HepG2 (cell line): Measurements from ENCODE around the gene RAB2B. TPM values are rescaled to one million over a fixed set of nuclear protein-coding genes. Genes with fewer than 3 reads are reported as not detected.

ENCODE experiments used
- CAMTA2 ChIP-seq: sonication (generic); formaldehyde crosslinking; IDR thresholded peaks from 2 replicates; pipeline ENCODE4 v1.4.0; 2020; ENCODE audit warnings: mild to moderate bottlenecking, missing genetic modification reagents, borderline replicate concordance
- GTF2F1 ChIP-seq: fragments of 150-350 bp; IDR thresholded peaks from 2 replicates; pipeline ENCODE4 v1.6.1; 2014; ENCODE audit warnings: low read length
- MAFF ChIP-seq: IDR thresholded peaks from 2 replicates; pipeline ENCODE4 v1.6.1; 2011; ENCODE audit warnings: low read depth, low read length, improper control_type of control experiment
- NFRKB ChIP-seq: fragments of 450-650 bp; IDR thresholded peaks from 2 replicates; pipeline ENCODE4 v1.6.1; 2017
- NRL ChIP-seq: sonication (generic); formaldehyde crosslinking; IDR thresholded peaks from 2 replicates; pipeline ENCODE4 v1.5.0; 2020; ENCODE audit warnings: missing genetic modification reagents, mild to moderate bottlenecking, moderate library complexity, borderline replicate concordance
- PBX3 ChIP-seq: sonication (generic); formaldehyde crosslinking; IDR thresholded peaks from 2 replicates; pipeline ENCODE4 v1.8.1; 2023; ENCODE audit warnings: missing genetic modification reagents, inconsistent platforms, borderline replicate concordance
- POGK ChIP-seq: sonication (generic); formaldehyde crosslinking; conservative IDR thresholded peaks from 2 replicates; pipeline ENCODE4 v1.8.0; 2022; ENCODE audit warnings: mild to moderate bottlenecking, moderate library complexity, missing genetic modification reagents
- POLR2G ChIP-seq: fragments of 200-400 bp; formaldehyde crosslinking; IDR thresholded peaks from 2 replicates; pipeline ENCODE4 v1.6.1; 2018; ENCODE audit warnings: mild to moderate bottlenecking, low read depth, low read length, moderate library complexity
- SMAD3 ChIP-seq: sonication (generic); formaldehyde crosslinking; IDR thresholded peaks from 2 replicates; pipeline ENCODE4 v1.4.0; 2020; ENCODE audit warnings: missing genetic modification reagents
- ZNF280B ChIP-seq: sonication (generic); formaldehyde crosslinking; IDR thresholded peaks from 2 replicates; pipeline ENCODE4 v1.5.0; 2020; ENCODE audit warnings: missing genetic modification reagents, mild to moderate bottlenecking, borderline replicate concordance
- ZNF704 ChIP-seq: sonication (generic); formaldehyde crosslinking; IDR thresholded peaks from 2 replicates; pipeline ENCODE4 v1.8.1; 2023; ENCODE audit warnings: mild to moderate bottlenecking, inconsistent platforms, moderate library complexity, missing genetic modification reagents, borderline replicate concordance
- ZNF766 ChIP-seq: sonication (generic); formaldehyde crosslinking; IDR thresholded peaks from 2 replicates; pipeline ENCODE4 v1.5.0; 2020; ENCODE audit warnings: missing genetic modification reagents, borderline replicate concordance
- polyA plus RNA-seq, 8 experiments: library from polyadenylated mRNA; depleted of rRNA in 3 of 8; stranded (reverse) in 7 of 8; unstranded in 1 of 8; fragments of >200 nt; fragmentation: Illumina TruSeq in 4 of 8; extraction: Trizol in 4 of 8; gene quantifications; 2 replicates each; pipeline versions ENCODE4 v1.2.1 to v1.2.3, GENCODE V29; 2011 to 2016; ENCODE audit warnings: low read depth in 4 of 8, missing spikeins in 1 of 8, mixed read lengths in 1 of 8; ENCODE audit not compliant: insufficient read depth in 1 of 8
- total RNA-seq, 5 experiments: library from RNA; depleted of rRNA; stranded (reverse); fragments of >200 nt; fragmentation: Illumina TruSeq; extraction: Trizol; gene quantifications; 2 replicates each; pipeline ENCODE4 v1.2.3, GENCODE V29; 2016; ENCODE audit warnings: low read depth in 1 of 5
- TF ChIP-seq, protein P1 (sequence below): sonication (generic); formaldehyde crosslinking; IDR thresholded peaks from one replicate; pipeline ENCODE4 v1.5.1; 2020; ENCODE audit warnings: mild to moderate bottlenecking, missing genetic modification reagents; ENCODE audit errors: not compliant biosample characterization

Gene RAB2B
- total and polyA plus RNA-seq, 2 of the 13 experiments (the other 11 are each of a cell fraction or from before 2014, with no cell fraction given) = 36.0 to 60.6 TPM

DNA sequence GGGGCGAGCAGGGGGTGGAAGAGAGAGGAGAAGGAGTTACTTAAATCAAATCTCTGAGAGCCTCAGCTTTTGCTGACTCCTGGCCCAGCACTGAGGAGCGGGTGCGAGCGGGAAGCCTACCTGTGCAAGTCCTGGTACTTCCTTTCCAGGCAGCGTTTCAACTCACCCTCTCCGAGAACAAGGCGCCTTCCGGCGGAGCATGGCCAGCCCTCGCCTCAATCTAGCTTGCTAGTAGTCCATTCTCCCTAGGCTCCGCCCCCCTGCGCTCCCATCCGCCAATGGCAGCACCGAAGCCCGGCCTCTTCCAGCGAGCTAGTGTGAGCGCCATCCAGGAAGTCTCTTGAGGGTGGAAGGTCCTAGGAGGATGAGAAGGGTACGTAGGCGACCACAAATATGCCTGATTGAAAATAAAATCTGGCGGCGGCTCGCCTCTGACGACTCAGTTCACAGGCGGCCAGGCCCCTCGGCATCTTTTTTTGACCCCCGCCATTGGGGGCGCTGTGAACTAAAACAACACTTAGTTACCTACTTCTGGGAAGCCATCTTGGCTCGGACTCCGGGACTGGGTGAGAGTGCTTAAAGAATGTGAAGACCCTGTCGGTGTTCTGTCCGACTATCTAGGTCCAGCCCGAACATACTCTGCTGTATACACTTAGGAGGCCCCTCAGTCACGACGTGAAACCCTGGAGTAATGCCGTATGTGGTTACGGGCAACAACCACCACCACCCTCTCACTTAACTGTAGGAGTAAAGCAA lies 20.7 kb downstream of the RAB2B start, which contains the start of gene CHD8 (continued):
- TF ChIP-seq POLR2G (peak; percentile 97), ZNF704 (CRISPR knock-in tag) (peak; percentile 38), GTF2F1 (0 out of 2 replicates have a peak, but pooled peaks have one; percentile 21), PBX3 (CRISPR knock-in tag) (no peak), NFRKB (peak; percentile 82), POGK (CRISPR knock-in tag) (peak; percentile 91), MAFF (no peak), NRL (peak; percentile 89; the same call in 1 of the 2 replicates), ZNF280B (CRISPR knock-in tag) (peak; percentile 69; the same call in 1 of the 2 replicates), ZNF766 (CRISPR knock-in tag) (no peak), SMAD3 (CRISPR knock-in tag) (peak; percentile 89), CAMTA2 (no peak)
- TF ChIP-seq, protein P1, sequence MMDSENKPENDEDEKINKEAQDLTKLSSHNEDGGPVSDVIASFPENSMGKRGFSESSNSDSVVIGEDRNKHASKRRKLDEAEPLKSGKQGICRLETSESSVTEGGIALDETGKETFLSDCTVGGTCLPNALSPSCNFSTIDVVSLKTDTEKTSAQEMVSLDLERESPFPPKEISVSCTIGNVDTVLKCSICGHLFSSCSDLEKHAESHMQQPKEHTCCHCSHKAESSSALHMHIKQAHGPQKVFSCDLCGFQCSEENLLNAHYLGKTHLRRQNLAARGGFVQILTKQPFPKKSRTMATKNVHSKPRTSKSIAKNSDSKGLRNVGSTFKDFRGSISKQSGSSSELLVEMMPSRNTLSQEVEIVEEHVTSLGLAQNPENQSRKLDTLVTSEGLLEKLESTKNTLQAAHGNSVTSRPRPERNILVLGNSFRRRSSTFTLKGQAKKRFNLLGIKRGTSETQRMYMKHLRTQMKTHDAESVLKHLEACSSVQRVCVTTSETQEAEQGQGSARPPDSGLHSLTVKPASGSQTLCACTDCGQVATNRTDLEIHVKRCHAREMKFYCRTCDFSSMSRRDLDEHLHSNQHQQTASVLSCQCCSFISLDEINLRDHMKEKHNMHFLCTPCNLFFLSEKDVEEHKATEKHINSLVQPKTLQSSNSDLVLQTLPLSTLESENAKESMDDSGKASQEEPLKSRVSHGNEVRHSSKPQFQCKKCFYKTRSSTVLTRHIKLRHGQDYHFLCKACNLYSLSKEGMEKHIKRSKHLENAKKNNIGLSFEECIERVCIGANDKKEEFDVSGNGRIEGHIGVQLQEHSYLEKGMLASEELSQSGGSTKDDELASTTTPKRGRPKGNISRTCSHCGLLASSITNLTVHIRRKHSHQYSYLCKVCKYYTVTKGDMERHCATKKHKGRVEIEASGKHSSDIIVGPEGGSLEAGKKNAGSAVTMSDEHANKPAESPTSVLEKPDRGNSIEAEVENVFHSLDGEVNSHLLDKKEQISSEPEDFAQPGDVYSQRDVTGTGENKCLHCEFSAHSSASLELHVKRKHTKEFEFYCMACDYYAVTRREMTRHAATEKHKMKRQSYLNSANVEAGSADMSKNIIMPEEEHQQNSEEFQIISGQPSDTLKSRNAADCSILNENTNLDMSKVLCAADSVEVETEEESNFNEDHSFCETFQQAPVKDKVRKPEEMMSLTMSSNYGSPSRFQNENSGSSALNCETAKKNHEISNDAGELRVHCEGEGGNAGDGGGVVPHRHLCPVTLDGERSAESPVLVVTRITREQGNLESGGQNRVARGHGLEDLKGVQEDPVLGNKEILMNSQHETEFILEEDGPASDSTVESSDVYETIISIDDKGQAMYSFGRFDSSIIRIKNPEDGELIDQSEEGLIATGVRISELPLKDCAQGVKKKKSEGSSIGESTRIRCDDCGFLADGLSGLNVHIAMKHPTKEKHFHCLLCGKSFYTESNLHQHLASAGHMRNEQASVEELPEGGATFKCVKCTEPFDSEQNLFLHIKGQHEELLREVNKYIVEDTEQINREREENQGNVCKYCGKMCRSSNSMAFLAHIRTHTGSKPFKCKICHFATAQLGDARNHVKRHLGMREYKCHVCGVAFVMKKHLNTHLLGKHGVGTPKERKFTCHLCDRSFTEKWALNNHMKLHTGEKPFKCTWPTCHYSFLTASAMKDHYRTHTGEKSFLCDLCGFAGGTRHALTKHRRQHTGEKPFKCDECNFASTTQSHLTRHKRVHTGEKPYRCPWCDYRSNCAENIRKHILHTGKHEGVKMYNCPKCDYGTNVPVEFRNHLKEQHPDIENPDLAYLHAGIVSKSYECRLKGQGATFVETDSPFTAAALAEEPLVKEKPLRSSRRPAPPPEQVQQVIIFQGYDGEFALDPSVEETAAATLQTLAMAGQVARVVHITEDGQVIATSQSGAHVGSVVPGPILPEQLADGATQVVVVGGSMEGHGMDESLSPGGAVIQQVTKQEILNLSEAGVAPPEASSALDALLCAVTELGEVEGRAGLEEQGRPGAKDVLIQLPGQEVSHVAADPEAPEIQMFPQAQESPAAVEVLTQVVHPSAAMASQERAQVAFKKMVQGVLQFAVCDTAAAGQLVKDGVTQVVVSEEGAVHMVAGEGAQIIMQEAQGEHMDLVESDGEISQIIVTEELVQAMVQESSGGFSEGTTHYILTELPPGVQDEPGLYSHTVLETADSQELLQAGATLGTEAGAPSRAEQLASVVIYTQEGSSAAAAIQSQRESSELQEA (CRISPR knock-in tag) = no peak
